ENCODE results near the gene GNGT2. TPM values are rescaled to one million over a fixed set of nuclear protein-coding genes. Genes with fewer than 3 reads are reported as not detected.
"Not testable (repeated sequence)": the region's sequence is repeated elsewhere in the genome, so short reads cannot be mapped to it uniquely, and the experiment has no call there.

GNGT2 gene
- total RNA-seq, 1 donor from 2014 or later, result 0.40 TPM

DNA sequence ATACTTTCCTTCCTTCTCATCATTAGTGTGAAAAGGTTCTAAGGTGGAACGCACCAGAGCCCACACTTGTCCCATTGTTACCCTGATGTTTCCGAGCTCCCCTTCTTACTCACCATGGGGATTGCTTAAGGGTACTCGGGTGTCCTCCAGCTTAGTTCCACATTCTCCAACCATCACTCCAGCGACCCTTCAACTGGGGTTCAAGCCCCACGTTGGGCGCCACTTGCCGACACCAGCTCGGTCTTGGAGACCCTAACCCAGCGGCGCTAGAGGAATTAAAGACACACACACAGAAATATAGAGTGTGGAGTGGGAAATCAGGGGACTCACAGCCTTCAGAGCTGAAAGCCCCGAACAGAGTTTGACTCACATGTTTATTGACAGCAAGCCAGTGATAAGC lies 34.4 kb downstream of the GNGT2 start:
- not testable (repeated sequence) for DNase-seq (ENCODE audit: low read depth in 2 of 2)

GRCh38 chr17:49170711-49171110 lies 39.7 kb downstream of the GNGT2 start:
- not testable (repeated sequence) for DNase-seq (ENCODE audit: low read depth in 2 of 2)

DNA sequence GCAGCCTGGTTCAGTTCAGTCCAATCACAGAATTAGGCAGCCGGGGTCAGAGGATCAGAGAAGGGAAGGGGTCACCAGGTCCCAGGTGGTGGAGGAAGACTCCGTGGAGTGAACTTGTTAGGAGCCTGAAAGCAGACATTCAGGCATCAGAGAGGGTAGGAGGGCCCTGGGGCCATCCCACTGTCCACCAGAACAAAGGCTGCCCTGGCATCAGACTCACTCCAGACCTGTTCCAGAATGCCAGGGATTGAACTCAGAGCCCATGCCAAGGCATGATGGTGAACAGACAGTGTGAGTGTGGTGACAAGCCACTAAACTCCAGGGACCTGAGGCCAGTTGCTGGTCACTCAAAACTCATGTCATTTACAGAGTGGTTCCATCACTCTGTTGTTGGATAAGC lies 40.2 kb downstream of the GNGT2 start:
- no peak for DNase-seq (ENCODE audit: low read depth in 2 of 2)

DNA sequence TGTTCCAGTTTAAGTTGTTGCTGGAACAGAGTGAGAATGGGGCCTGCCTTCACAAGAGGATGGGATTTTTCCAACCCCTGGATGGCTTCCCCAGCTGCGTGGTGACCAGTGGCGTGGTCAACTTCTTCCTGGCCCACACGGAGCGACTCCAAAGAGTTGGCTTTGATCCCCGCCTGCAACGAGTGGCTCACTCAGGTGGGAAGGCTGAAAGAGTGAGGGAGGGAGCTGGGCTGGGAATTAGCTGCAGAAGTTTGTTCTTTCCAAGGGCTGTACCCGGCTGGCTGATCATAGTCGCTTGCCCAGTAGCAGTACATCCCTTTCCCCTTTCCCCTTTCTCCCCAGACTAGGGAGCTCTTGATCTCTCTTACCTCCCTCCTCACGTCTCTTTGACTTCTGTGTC lies 41.7 kb downstream of the GNGT2 start:
- DNase-seq (ENCODE audit: low read depth in 2 of 2), result no peak

DNA sequence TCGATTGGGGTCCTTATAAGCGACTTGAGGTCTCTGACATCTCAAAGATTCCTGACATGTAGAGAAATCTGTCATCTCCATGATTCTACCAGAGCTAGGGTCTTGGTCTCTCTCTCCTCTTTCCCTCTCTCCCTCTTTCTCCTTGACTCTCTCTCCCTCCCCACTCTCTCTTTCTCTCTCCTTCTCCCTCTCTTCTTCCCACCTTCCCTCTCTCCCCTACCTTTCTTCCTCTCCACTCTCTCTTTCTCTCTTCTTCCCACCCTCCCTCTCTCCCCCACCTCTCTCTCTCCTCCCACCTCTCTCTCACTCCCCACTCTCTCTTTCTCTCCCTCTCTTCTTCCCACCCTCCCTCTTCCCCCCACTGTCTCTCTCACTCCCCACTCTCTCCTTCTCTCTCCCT lies 45.2 kb downstream of the GNGT2 start:
- DNase-seq (ENCODE audit: low read depth in 2 of 2), result no peak

- DNase-seq (ENCODE audit: low read depth in 2 of 2), result no peak
These were observed 47.5 kb downstream of the GNGT2 start for GRCh38 chr17:49162866-49163265.

DNA sequence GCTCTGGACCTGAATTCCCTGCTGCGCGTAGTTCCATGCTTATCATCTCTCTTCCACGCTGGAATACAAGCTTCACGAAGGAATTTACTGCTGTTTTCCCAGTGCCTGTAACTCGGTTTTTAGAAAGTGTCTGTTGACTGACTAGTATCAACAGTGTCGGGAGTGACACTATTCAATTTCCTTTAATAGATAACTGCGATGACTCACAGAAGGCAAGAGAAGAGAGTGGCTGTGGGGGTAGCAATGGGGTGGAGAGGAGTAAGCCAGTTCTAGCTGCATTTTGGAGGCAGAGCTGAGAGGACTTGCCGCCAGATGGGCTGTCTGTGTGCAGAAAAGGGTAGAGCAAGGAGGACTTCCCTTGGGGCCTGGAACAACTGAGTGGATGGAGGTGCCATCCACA lies 52.6 kb downstream of the GNGT2 start:
- no peak for DNase-seq (ENCODE audit: low read depth in 2 of 2)

DNA sequence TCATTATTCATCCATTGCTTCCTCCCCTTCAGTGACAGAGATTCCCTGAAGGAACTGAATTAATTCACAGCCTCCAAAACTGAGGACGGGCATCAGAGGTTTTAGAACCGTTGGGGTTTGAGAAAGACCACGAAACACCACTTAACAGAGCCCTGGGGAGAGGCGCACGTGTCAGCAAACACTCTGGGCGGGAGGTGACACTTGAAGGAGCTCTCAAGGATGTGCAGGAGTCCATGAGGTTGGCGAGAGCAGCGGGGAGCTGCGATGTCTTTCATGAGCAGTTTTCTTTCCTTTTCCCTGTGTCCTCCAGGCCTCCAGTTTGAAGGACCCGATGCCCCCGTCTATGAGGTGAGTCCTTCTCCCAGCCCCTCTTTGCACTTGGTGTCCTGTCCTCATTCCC lies 54.1 kb downstream of the GNGT2 start:
- DNase-seq (ENCODE audit: low read depth in 2 of 2), result no peak

Other genes with a start within 250 kb of the GNGT2 start
- gene GIP, start 242.0 kb downstream of the GNGT2 start, total RNA-seq, result not detected in 2 replicates
- gene IGF2BP1, start 213.2 kb downstream of the GNGT2 start, total RNA-seq, result 0.20 and 0.65 TPM in 2 replicates
- gene B4GALNT2, start 77.8 kb downstream of the GNGT2 start, total RNA-seq, result not detected in 2 replicates
- 6.0 and 14.4 TPM in 2 replicates for gene ABI3, start 133 bp upstream of the GNGT2 start, total RNA-seq
- gene PHOSPHO1, start 20.2 kb upstream of the GNGT2 start, total RNA-seq, result not detected in 2 replicates
- 8.1 and 12.1 TPM in 2 replicates for gene ZNF652, start 151.7 kb upstream of the GNGT2 start, total RNA-seq
- 130 and 154 TPM in 2 replicates for gene PHB1, start 204.3 kb upstream of the GNGT2 start, total RNA-seq